ENCODE measurements around the gene WSCD1. TPM values are rescaled to one million over a fixed set of nuclear protein-coding genes. Genes with fewer than 3 reads are reported as not detected.

WSCD1 gene
- polyA plus RNA-seq, 3 donors = not detected

DNA sequence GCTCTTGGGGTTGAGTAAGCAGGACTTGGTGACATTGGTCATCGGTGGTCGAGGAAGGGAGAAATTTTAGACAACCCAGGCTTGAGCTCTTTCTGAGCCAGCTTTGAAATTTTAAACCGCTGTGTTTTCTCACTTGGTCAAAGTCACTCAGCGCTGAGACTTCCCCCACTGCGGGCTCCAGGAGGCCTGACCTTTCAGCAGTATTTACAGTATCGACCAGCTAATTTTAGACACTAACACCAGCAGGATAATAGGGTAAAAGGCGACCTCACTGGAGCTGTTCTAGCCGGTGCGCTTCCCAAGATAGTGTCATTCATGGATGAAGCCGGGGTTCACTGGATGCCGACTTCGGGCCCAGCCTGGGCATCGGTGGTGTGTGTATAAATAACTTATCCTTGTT, 29.7 kb upstream of the WSCD1 start:
- H3K9me3 Mint-ChIP-seq = peaks cover 0 to 2% (median 0%) of the 10 kb centered on the region in 7 donors
- no peaks in the 10 kb centered on the region for H3K79me2 ChIP-seq (ENCODE audit: insufficient read depth, low read length)
- H3K9ac ChIP-seq (ENCODE audit: insufficient read depth, low read length, poor library complexity, severe bottlenecking) = no peak overlapping the region
- no peaks in the 10 kb centered on the region for H3K9me3 ChIP-seq (replicated peaks in 1 of 2; ENCODE audit: control insufficient read depth in 1 of 2, insufficient read depth in 1 of 2, low read length in 2 of 2)
- no peaks in the 10 kb centered on the region for H3K36me3 Mint-ChIP-seq
- peaks cover 3 to 10% (median 10%) of the 10 kb centered on the region in 3 donors for H3K27me3 Mint-ChIP-seq (ENCODE audit: low read depth in 3 of 3)
- no peak overlapping the region for H3K27ac ChIP-seq (ENCODE audit: low read depth in 1 of 2, low read length in 2 of 2)
- no peaks in the 10 kb centered on the region for H3K4me1 Mint-ChIP-seq
- intact Hi-C loops (cut with micrococcal nuclease) = no loop called here
- no peak overlapping the region for H3K27ac Mint-ChIP-seq
- 84% methylated on average over 11 of the region's 13 CpGs for WGBS (ENCODE audit: insufficient coverage)
- no peak overlapping the region for H3K4me2 ChIP-seq (replicated peaks; ENCODE audit: extremely low read depth, low read length, poor library complexity, severe bottlenecking)
- no peaks in the 10 kb centered on the region for H3K36me3 ChIP-seq (replicated peaks in 1 of 2; ENCODE audit: control insufficient read depth in 1 of 2, insufficient read depth in 2 of 2, low read length in 2 of 2)
- H3K27me3 ChIP-seq (ENCODE audit: control insufficient read depth in 2 of 2, insufficient read depth in 2 of 2, low read length in 2 of 2) = no peaks in the 10 kb centered on the region
- H2AFZ ChIP-seq (ENCODE audit: insufficient read depth, low read depth, low read length, poor library complexity, severe bottlenecking) = no peak overlapping the region
- H3K4me3 Mint-ChIP-seq = no peak overlapping the region
- TF ChIP-seq CTCF (IDR thresholded peaks at IDR 0.05) = no peak
- no peaks in the 10 kb centered on the region for H4K20me1 ChIP-seq (ENCODE audit: insufficient read depth, low read length)
- H3K4me1 ChIP-seq (ENCODE audit: control insufficient read depth in 1 of 2, insufficient read depth in 2 of 2, low read length in 2 of 2) = no peaks in the 10 kb centered on the region
- H3K4me3 ChIP-seq (replicated peaks in 1 of 3; ENCODE audit: low read depth in 2 of 3, low read length in 3 of 3) = no peak overlapping the region
- DNase-seq = no peak

GRCh38 chr17:6041246-6041645, 28.9 kb upstream of the WSCD1 start:
- DNase-seq = no peak
- Histone ChIP-seq H3K27me3 (ENCODE audit: control insufficient read depth in 2 of 2, insufficient read depth in 2 of 2, low read length in 2 of 2) (no peaks in the 10 kb centered on the region), H4K20me1 (ENCODE audit: insufficient read depth, low read length) (no peaks in the 10 kb centered on the region), H3K36me3 (replicated peaks in 1 of 2; ENCODE audit: control insufficient read depth in 1 of 2, insufficient read depth in 2 of 2, low read length in 2 of 2) (no peaks in the 10 kb centered on the region), H3K4me2 (replicated peaks; ENCODE audit: extremely low read depth, low read length, poor library complexity, severe bottlenecking) (no peak overlapping the region), H3K27ac (ENCODE audit: low read depth in 1 of 2, low read length in 2 of 2) (no peak overlapping the region), H2AFZ (ENCODE audit: insufficient read depth, low read depth, low read length, poor library complexity, severe bottlenecking) (no peak overlapping the region), H3K9ac (ENCODE audit: insufficient read depth, low read length, poor library complexity, severe bottlenecking) (no peak overlapping the region), H3K4me1 (ENCODE audit: control insufficient read depth in 1 of 2, insufficient read depth in 2 of 2, low read length in 2 of 2) (no peaks in the 10 kb centered on the region), H3K4me3 (replicated peaks in 1 of 3; ENCODE audit: low read depth in 2 of 3, low read length in 3 of 3) (no peak overlapping the region), H3K79me2 (ENCODE audit: insufficient read depth, low read length) (no peaks in the 10 kb centered on the region), H3K9me3 (replicated peaks in 1 of 2; ENCODE audit: control insufficient read depth in 1 of 2, insufficient read depth in 1 of 2, low read length in 2 of 2) (no peaks in the 10 kb centered on the region)
- TF ChIP-seq CTCF (IDR thresholded peaks at IDR 0.05) = no peak
- Mint-ChIP-seq H3K36me3 (no peaks in the 10 kb centered on the region), H3K27me3 (ENCODE audit: low read depth in 3 of 3) (peaks cover 4 to 10% (median 10%) of the 10 kb centered on the region in 3 donors), H3K27ac (no peak overlapping the region), H3K9me3 (peaks cover 0 to 2% (median 0%) of the 10 kb centered on the region in 7 donors), H3K4me3 (no peak overlapping the region), H3K4me1 (no peaks in the 10 kb centered on the region)
- WGBS (ENCODE audit: insufficient coverage) = 77% methylated on average over 11 of the region's 13 CpGs
- intact Hi-C loops (cut with micrococcal nuclease) = no loop called here
